Pancreas (tissue), 10 donors: ENCODE data around the gene NIP7. TPM values are rescaled to one million over a fixed set of nuclear protein-coding genes. Genes with fewer than 3 reads are reported as not detected.
A peak's percentile ranks its signal among the peaks of the same experiment; 100 is the strongest.

ENCODE experiments used
- ATAC-seq, 4 donors: fragments of 200-7000 bp; cut with Tn5 transposase; one replicate each; pipeline versions ENCODE4 v1.8.0 to v1.9.1; 2020; ENCODE audit warnings: mild to moderate bottlenecking in 4 of 4, moderate library complexity in 4 of 4
- DNase-seq, 6 donors: peaks; one replicate each; pipeline ENCODE4 v3.0.0-alpha.2; 2020
- FAIRE-seq: peaks from 2 replicates; lab custom pipeline; 2012; peaks lifted over from hg19 to GRCh38; lab: Jason Lieb, UNC
- H3K27ac ChIP-seq, 4 donors: fragments of 200-600 bp; sonication (generic); 1 replicate in 3 of 4; 2 replicates in 1 of 4; pipeline versions ENCODE4 v1.5.0 to v1.8.0; 2020
- H3K27me3 ChIP-seq, 4 donors: fragments of 200-600 bp; one replicate each; pipeline ENCODE4 v1.8.0; 2021
- H3K36me3 ChIP-seq, 3 donors: fragments of 200-600 bp; sonication (generic) in 1 of 3; one replicate each; pipeline versions ENCODE4 v1.5.0 to v1.8.0; 2020 to 2021
- H3K4me1 ChIP-seq, 3 donors: fragments of 200-600 bp; one replicate each; pipeline ENCODE4 v1.8.0; 2021
- H3K4me3 ChIP-seq, 4 donors: fragments of 200-600 bp; sonication (generic) in 2 of 4; one replicate each; pipeline versions ENCODE4 v1.5.0 to v1.8.0; 2020 to 2021
- H3K9me3 ChIP-seq, 4 donors: fragments of 200-600 bp; one replicate each; pipeline ENCODE4 v1.8.0; 2021
- CTCF ChIP-seq, 4 donors: fragments of 200-600 bp; sonication (generic) in 3 of 4; IDR thresholded peaks; one replicate each; pipeline versions ENCODE4 v1.5.0 to v1.8.0; 2021; ENCODE audit warnings: antibody characterized with exemption in 4 of 4
- WGBS, 2 donors: extraction: QIAGEN DNeasy Blood & Tissue Kit; methylation state at CpG; one replicate each; pipeline ENCODE4 v1.1.7; 2013; 5-methylcytosine and 5-hydroxymethylcytosine counted together
- intact Hi-C, 3 donors: fragments of 100-400 bp; cut with DNase I; formaldehyde crosslinking; loops; one replicate each; pipeline versions ENCODE4 v1.11.1 to v1.14.2; 2022
- polyA plus RNA-seq, 2 donors: library from polyadenylated mRNA; stranded (reverse); fragments of 200-250 nt; gene quantifications; one replicate each; pipeline ENCODE4 v1.2.3, GENCODE V29; 2013
- total RNA-seq, 6 donors: library from RNA; stranded (reverse); fragmentation: NEBNext Ultra II Directional in 4 of 6; extraction: Animal tissue kit (Norgen Biotek cat#: 25700) in 4 of 6; gene quantifications; one replicate each; pipeline versions ENCODE4 v1.2.1 to v1.2.4, GENCODE V29; 2021 to 2023
- donor health status: healthy with polysubstance abuse.
- donor health status: DM: no; HTN: no; CAD: no; lungs with moderate emphysema.
- donor health status: DM: no; HTN: no; CAD: no.
- donor health status: control.
- donor health status: control.
- donor health status: Bipolar disorder and iron deficiency.
- donor health status: DM: yes; HTN: yes; CAD: no.
- donor health status: DM: no; HTN: no; CAD: no.
- donor health status: DM: no; HTN: no; CAD: no.
- donor health status: DM: yes; HTN: yes; CAD: no.

Gene NIP7
- total and polyA plus RNA-seq, 8 donors: 4.7 to 9.4 (median 7.1) TPM

GRCh38 chr16:69328854-69329316 is 10.7 kb upstream of the NIP7 start:
- Histone ChIP-seq H3K27me3 (no peaks in the 10 kb centered on the region), H3K9me3 (no peaks in the 10 kb centered on the region), H3K36me3 (peaks cover 0 to 37% (median 4%) of the 10 kb centered on the region in 3 donors), H3K4me3 (peak overlapping the region in 3 of 4 donors; percentile 98 to 99 (median 98)), H3K4me1 (peaks cover 9 to 35% (median 32%) of the 10 kb centered on the region in 3 donors), H3K27ac (no peak overlapping the region)
- TF ChIP-seq CTCF (IDR thresholded peaks at IDR 0.05): no peak
- FAIRE-seq: no peak
- DNase-seq: peak in 4 of 6 donors; percentile 19 to 41 (median 33)
- intact Hi-C loops: no loop called here
- 41 to 53% methylated on average over 10 of the region's 10 CpGs for WGBS, 2 donors
- ATAC-seq: no peak

DNA sequence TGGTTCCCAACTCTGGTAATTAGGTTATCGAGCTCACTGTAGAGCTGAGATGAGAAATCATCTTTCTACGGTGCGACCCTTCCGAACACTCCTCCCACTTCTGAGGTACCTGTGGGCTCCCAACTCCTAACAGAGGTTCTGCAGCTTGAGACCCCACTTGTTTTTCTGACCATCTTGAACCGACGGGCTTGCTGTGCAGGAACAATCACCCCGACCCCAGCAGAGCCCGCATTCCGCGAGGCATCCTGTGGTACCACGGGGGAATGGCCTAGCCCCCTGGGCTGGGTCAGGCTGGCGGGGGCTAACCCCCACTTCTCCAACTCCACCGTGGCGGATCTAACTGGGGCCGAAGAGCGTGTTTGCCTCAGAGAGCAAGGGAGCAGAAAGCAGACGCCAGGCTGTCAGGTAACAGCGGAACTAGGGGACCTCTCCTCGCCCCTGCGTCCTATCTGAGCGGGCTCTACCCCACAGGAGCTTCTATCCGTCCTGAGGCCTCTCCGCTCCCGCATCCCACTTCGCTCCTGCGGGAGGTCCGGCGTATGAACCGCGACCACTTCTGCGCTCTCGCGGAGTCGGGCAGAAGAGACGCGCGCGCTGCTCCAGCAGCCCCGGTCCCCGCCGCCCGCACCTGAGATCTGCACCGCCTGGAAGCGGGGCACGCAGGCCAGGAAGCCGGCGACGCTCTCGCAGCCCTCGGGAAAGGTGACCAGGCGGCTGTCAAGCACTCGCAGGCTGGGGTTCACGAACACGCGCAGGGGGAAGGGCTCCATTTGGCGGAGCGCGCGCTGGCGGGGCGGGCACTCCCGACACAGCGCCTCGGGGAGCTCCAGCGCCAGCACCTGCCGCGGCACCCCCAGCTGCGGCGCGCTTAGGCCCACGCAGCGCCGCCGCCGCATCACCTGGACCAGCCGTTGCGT is 9.9 kb upstream of the NIP7 start:
- peak overlapping the region; percentile 78 to 84 (median 82) for H3K27ac ChIP-seq
- DNase-seq (peak in 5 of 6 donors; percentile 53 to 86 (median 66)), ATAC-seq (peak; percentile 52 to 68 (median 54)), FAIRE-seq (no peak)
- 3 to 4% methylated on average over 73 to 77 of the region's 77 CpGs for WGBS, 2 donors
- intact Hi-C loops: no loop called here
- H3K9me3 ChIP-seq: no peaks in the 10 kb centered on the region
- H3K36me3 ChIP-seq: peaks cover 0 to 37% (median 2%) of the 10 kb centered on the region in 3 donors
- H3K4me3 ChIP-seq: peak overlapping the region; percentile 75 to 99 (median 98)
- no peaks in the 10 kb centered on the region for H3K27me3 ChIP-seq
- TF ChIP-seq CTCF (IDR thresholded peaks at IDR 0.05): no peak
- H3K4me1 ChIP-seq: peaks cover 9 to 32% (median 30%) of the 10 kb centered on the region in 3 donors

- peak; percentile 93 to 96 (median 94) for ATAC-seq
- peaks cover 0 to 43% (median 0%) of the 10 kb centered on the region in 3 donors for H3K36me3 ChIP-seq
- DNase-seq: peak; percentile 92 to 97 (median 95)
- TF ChIP-seq CTCF (IDR thresholded peaks at IDR 0.05): no peak
- H3K4me1 ChIP-seq: peaks cover 9 to 32% (median 28%) of the 10 kb centered on the region in 3 donors
- intact Hi-C loops: no loop called here
- FAIRE-seq: no peak
- peak within 1 kb of the TSS; percentile 75 to 99 (median 98) for H3K4me3 ChIP-seq
- H3K27ac ChIP-seq: peak within 1 kb of the TSS; percentile 78 to 84 (median 82)
- no peaks in the 10 kb centered on the region for H3K9me3 ChIP-seq
- 0 to 1% methylated on average over 68 to 93 of the region's 93 CpGs for WGBS, 2 donors
- no peaks in the 10 kb centered on the region for H3K27me3 ChIP-seq
Observed at GRCh38 chr16:69330286-69331109, 9.1 kb upstream of the NIP7 start, which contains the start of gene PDF. Gene PDF (minus strand): TSS chr16:69330588. CDS start chr16:69330570, 18 bp downstream.

DNA sequence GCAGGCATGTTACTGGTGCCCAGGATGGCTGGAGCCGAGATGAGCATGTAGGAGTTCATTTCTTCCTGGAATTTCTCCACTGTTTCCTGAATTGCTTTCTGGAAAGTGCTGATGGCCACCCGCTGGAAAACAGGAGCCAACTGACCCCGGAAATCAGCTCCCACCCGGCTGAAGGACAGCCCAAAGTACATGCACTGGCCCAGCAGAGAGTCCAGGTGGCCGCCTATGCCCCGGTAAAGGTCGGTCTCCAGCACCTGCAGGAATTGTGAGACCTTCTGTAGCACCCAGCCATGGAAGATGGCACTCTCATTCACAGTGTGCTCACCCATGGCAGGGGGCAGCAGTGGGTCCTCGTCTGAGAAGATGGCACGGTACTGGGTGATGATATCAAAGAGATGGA is 4.9 kb upstream of the NIP7 start:
- no peak for ATAC-seq
- FAIRE-seq: no peak

More for the DNA sequence above, 4.9 kb upstream of the NIP7 start:
- no peaks in the 10 kb centered on the region for H3K9me3 ChIP-seq
- no peak overlapping the region for H3K27ac ChIP-seq
- WGBS, 2 donors: 89 to 95% methylated on average over 9 of the region's 9 CpGs
- peaks cover 0 to 39% (median 6%) of the 10 kb centered on the region in 3 donors for H3K36me3 ChIP-seq
- peak in 2 of 6 donors; percentile 38 to 53 for DNase-seq
- H3K4me1 ChIP-seq: peaks cover 6 to 18% (median 13%) of the 10 kb centered on the region in 3 donors
- TF ChIP-seq CTCF (IDR thresholded peaks at IDR 0.05): no peak
- no peaks in the 10 kb centered on the region for H3K27me3 ChIP-seq
- intact Hi-C loops: no loop called here
- no peak overlapping the region for H3K4me3 ChIP-seq
